K562 (cell line): ENCODE data around the gene TADA2A. TPM values are rescaled to one million over a fixed set of nuclear protein-coding genes. Genes with fewer than 3 reads are reported as not detected.

Source experiments
- ATAC-seq: fragments of 200-7000 bp; cut with Tn5 transposase; 3 replicates; pipeline ENCODE4 v1.9.1; 2020; ENCODE audit warnings: moderate library complexity
- BruUV-seq: library from RNA; stranded (reverse); fragments of 400-500 nt; replicated peaks from 2 replicates; lab custom pipeline; 2021; lab: Mats Ljungman, UMichigan
- CTCF ChIA-PET: fragments of 300-600 bp; formaldehyde crosslinking; extraction: SDS; loops from one replicate; lab custom pipeline; 2021; ENCODE audit warnings: low intra/inter-chr PET ratio; lab: Yijun Ruan, JAX
- POLR2A ChIA-PET: fragments of 300-600, 350-650 bp; sonication (Branson Sonifier 250); formaldehyde crosslinking; extraction: SDS; loops from one replicate; lab custom pipeline; 2021; ENCODE audit warnings: antibody characterized with exemption, inconsistent platforms; lab: Yijun Ruan, JAX
- DNase-seq, 4 experiments: peaks; one replicate each; pipeline versions ENCODE4 v3.0.0 to v3.0.0-alpha.2; 2011 to 2018; ENCODE audit warnings: low spot score in 3 of 4, mixed read lengths in 3 of 4; ENCODE audit errors: extremely low read depth in 1 of 4
- FAIRE-seq: peaks from 2 replicates; lab custom pipeline; 2011; peaks lifted over from hg19 to GRCh38; lab: Jason Lieb, UNC
- H2AFZ ChIP-seq: 2 replicates; pipeline ENCODE4 v1.6.0; 2011; ENCODE audit warnings: low read depth, low read length, control low read depth, inconsistent platforms
- H3K27ac ChIP-seq: fragments of 200-600 bp; 3 replicates; pipeline ENCODE4 v1.8.0; 2011; ENCODE audit warnings: low read depth, mild to moderate bottlenecking, control low read depth, inconsistent platforms, low read length, moderate library complexity, mixed read lengths; ENCODE audit errors: extremely low read depth
- H3K27me3 ChIP-seq, 2 experiments: fragments of 300-600 bp in 1 of 2; 2 replicates in 1 of 2; 3 replicates in 1 of 2; pipeline versions ENCODE4 v1.6.0 to v1.8.0; 2011; ENCODE audit warnings: inconsistent platforms in 2 of 2, low read length in 2 of 2, mild to moderate bottlenecking in 1 of 2, mixed read lengths in 1 of 2, moderate library complexity in 1 of 2; ENCODE audit not compliant: control insufficient read depth in 2 of 2, insufficient read depth in 2 of 2
- H3K36me3 ChIP-seq: fragments of 300-600 bp; 3 replicates; pipeline ENCODE4 v1.8.0; 2011; ENCODE audit warnings: mild to moderate bottlenecking, low read length, inconsistent platforms; ENCODE audit not compliant: control insufficient read depth, insufficient read depth
- H3K4me1 ChIP-seq, 2 experiments: fragments of 200-600 bp in 1 of 2; replicated peaks in 1 of 2; 2 replicates in 1 of 2; 3 replicates in 1 of 2; pipeline versions ENCODE4 v1.5.1 to v1.8.0; 2011; ENCODE audit warnings: inconsistent platforms in 2 of 2, low read length in 2 of 2, mild to moderate bottlenecking in 1 of 2, mixed read lengths in 1 of 2, moderate library complexity in 1 of 2; ENCODE audit not compliant: control insufficient read depth in 2 of 2, insufficient read depth in 2 of 2
- H3K4me2 ChIP-seq: 2 replicates; pipeline ENCODE4 v1.6.1; 2011; ENCODE audit warnings: low read length, control low read depth, inconsistent platforms, mixed read lengths; ENCODE audit not compliant: insufficient read depth
- H3K4me3 ChIP-seq: fragments of 200-600 bp; sonication (generic), shearing (Covaris generic); 2 replicates; pipeline ENCODE4 v1.5.1; 2016; ENCODE audit warnings: control low read depth, inconsistent platforms
- H3K79me2 ChIP-seq: fragments of 200-600 bp; 3 replicates; pipeline ENCODE4 v1.8.0; 2011; ENCODE audit warnings: low read length, inconsistent platforms; ENCODE audit not compliant: control insufficient read depth, insufficient read depth
- H3K9ac ChIP-seq, 2 experiments: 2 replicates each; pipeline versions ENCODE4 v1.6.0 to v1.6.1; 2011; ENCODE audit warnings: low read depth in 2 of 2, low read length in 2 of 2, control low read depth in 1 of 2, inconsistent platforms in 1 of 2, mild to moderate bottlenecking in 1 of 2, mixed read lengths in 1 of 2; ENCODE audit not compliant: insufficient read depth in 1 of 2
- H3K9me1 ChIP-seq: one replicate; pipeline ENCODE4 v1.6.0; 2011; ENCODE audit warnings: inconsistent platforms, mild to moderate bottlenecking, low read length, moderate library complexity; ENCODE audit not compliant: control insufficient read depth, insufficient read depth
- H3K9me3 ChIP-seq: replicated peaks from 2 replicates; pipeline ENCODE4 v1.5.1; 2011; ENCODE audit warnings: low read depth, low read length, inconsistent platforms; ENCODE audit not compliant: control insufficient read depth, insufficient read depth
- H4K20me1 ChIP-seq: replicated peaks from 2 replicates; pipeline ENCODE4 v1.6.1; 2011; ENCODE audit warnings: low read length, inconsistent platforms, mixed read lengths; ENCODE audit not compliant: control insufficient read depth, insufficient read depth
- BRD9 ChIP-seq: fragments of 450-650 bp; IDR thresholded peaks from 2 replicates; pipeline ENCODE4 v1.6.1; 2018; ENCODE audit warnings: low read depth; ENCODE audit not compliant: partially characterized antibody
- CSDE1 ChIP-seq, 2 experiments: fragments of 450-650 bp; IDR thresholded peaks; 2 replicates each; pipeline ENCODE4 v1.6.1; 2016; ENCODE audit warnings: mild to moderate bottlenecking in 1 of 2
- EP300 ChIP-seq: IDR thresholded peaks from 2 replicates; pipeline ENCODE4 v1.6.1; 2012; ENCODE audit warnings: low read length, improper control_type of control experiment
- ETV6 ChIP-seq, 3 experiments: fragments of 150-350 bp in 1 of 3; sonication (generic) in 1 of 3; formaldehyde crosslinking in 1 of 3; IDR thresholded peaks; 2 replicates each; pipeline versions ENCODE4 v1.6.1 to v1.8.0; 2014 to 2022; ENCODE audit warnings: borderline replicate concordance in 2 of 3, low read depth in 2 of 3, antibody characterized with exemption in 1 of 3, low read length in 1 of 3, mild to moderate bottlenecking in 1 of 3, missing genetic modification reagents in 1 of 3
- FUS ChIP-seq: fragments of 200-400 bp; formaldehyde crosslinking; optimal IDR thresholded peaks from 2 replicates; pipeline ENCODE3; 2017; ENCODE audit warnings: low read depth, low read length
- KDM5B ChIP-seq: fragments of 200-600 bp; sonication (generic); IDR thresholded peaks from 2 replicates; pipeline ENCODE4 v1.6.1; 2012; ENCODE audit warnings: low read depth, mild to moderate bottlenecking, moderate library complexity, low read length, control low read depth, inconsistent platforms; ENCODE audit not compliant: insufficient replicate concordance
- LARP7 ChIP-seq: fragments of 450-650 bp; IDR thresholded peaks from 2 replicates; pipeline ENCODE4 v1.6.1; 2016
- SIN3A ChIP-seq, 2 experiments: fragments of 150-350 bp in 1 of 2; IDR thresholded peaks; 2 replicates each; pipeline ENCODE4 v1.6.1; 2011 to 2016; ENCODE audit warnings: borderline replicate concordance in 2 of 2, low read depth in 2 of 2, low read length in 2 of 2, mild to moderate bottlenecking in 2 of 2, moderate library complexity in 2 of 2; ENCODE audit not compliant: control insufficient read depth in 1 of 2
- SMAD3 ChIP-seq: fragments of 450-650 bp; formaldehyde crosslinking; conservative IDR thresholded peaks from 2 replicates; pipeline ENCODE4 v1.4.0; 2020; ENCODE audit warnings: mild to moderate bottlenecking
- TAL1 ChIP-seq: fragments of 450-650 bp; IDR thresholded peaks from 2 replicates; pipeline ENCODE4 v1.6.1; 2016; ENCODE audit warnings: mild to moderate bottlenecking
- TGIF2 ChIP-seq: sonication (generic); formaldehyde crosslinking; IDR thresholded peaks from 2 replicates; pipeline ENCODE4 v1.8.1; 2022; ENCODE audit warnings: mild to moderate bottlenecking, missing genetic modification reagents, moderate library complexity
- ZC3H4 ChIP-seq: sonication (generic); formaldehyde crosslinking; IDR thresholded peaks from 2 replicates; pipeline ENCODE4 v1.9.0; 2021; ENCODE audit warnings: missing genetic modification reagents, borderline replicate concordance
- ZNF444 ChIP-seq: fragments of 250-450 bp; sonication (Bioruptor Pico); IDR thresholded peaks from 2 replicates; pipeline ENCODE4 v1.4.0; 2020; ENCODE audit warnings: mild to moderate bottlenecking, moderate library complexity
- ZNF764 ChIP-seq: fragments of 250-450 bp; sonication (Bioruptor Pico); IDR thresholded peaks from 2 replicates; pipeline ENCODE4 v1.4.0; 2020; ENCODE audit warnings: low read depth, mild to moderate bottlenecking, moderate library complexity
- WGBS: fragments of 100-300 bp; shearing (Covaris generic); methylation state at CpG from one replicate; pipeline ENCODE4 v1.1.6; 2016; ENCODE audit warnings: low coverage, mixed read lengths; ENCODE audit not compliant: insufficient coverage; ENCODE audit errors: missing lambda C conversion rate; 5-methylcytosine and 5-hydroxymethylcytosine counted together
- in situ Hi-C: fragments of 300-500 bp; cut with MboI; formaldehyde crosslinking; loops from 4 replicates; pipeline ENCODE4 v1.15.0; 2018; ENCODE audit warnings: inconsistent platforms, mixed read lengths
- intact Hi-C: fragments of 100-400 bp; cut with micrococcal nuclease; formaldehyde crosslinking; loops from 2 replicates; pipeline ENCODE4 v1.14.2; 2022
- polyA plus RNA-seq, 8 experiments: library from polyadenylated mRNA; depleted of rRNA in 4 of 8; stranded (reverse) in 5 of 8; unstranded in 3 of 8; fragments of >200 nt; fragmentation: Nextera tagmentation in 2 of 8; fragmentation: Illumina TruSeq in 1 of 8; extraction: Ambion mirVana in 2 of 8; extraction: Trizol in 1 of 8; gene quantifications; 2 replicates each; pipeline versions ENCODE4 v1.2.1 to v1.2.3, GENCODE V29; 2011 to 2014; ENCODE audit warnings: inconsistent platforms in 1 of 8, missing spikeins in 1 of 8
- total RNA-seq, 7 experiments: library from RNA; depleted of rRNA in 6 of 7; stranded (reverse); fragments of >200 nt in 6 of 7; fragmentation: Illumina TruSeq in 2 of 7; extraction: Trizol in 2 of 7; gene quantifications; 2 replicates each; pipeline versions ENCODE4 v1.2.1 to v1.2.3, GENCODE V29; 2011 to 2021; ENCODE audit warnings: low replicate concordance in 1 of 7
- TF ChIP-seq, protein P1 (sequence below): fragments of 450-650 bp; formaldehyde crosslinking; IDR thresholded peaks from 2 replicates; pipeline ENCODE4 v1.4.0; 2022; ENCODE audit warnings: mild to moderate bottlenecking, moderate library complexity
- TF ChIP-seq, protein P2 (sequence below): fragments of 450-650 bp; IDR thresholded peaks from 2 replicates; pipeline ENCODE4 v1.6.1; 2014; ENCODE audit warnings: low read depth, mild to moderate bottlenecking, moderate library complexity, borderline replicate concordance
- TF ChIP-seq, protein P3 (sequence below): fragments of 450-650 bp; IDR thresholded peaks from 2 replicates; pipeline ENCODE4 v1.6.1; 2017; ENCODE audit warnings: antibody characterized with exemption
- TF ChIP-seq, protein P4 (sequence below): fragments of 450-650 bp; formaldehyde crosslinking; IDR thresholded peaks from 2 replicates; pipeline ENCODE4 v1.4.0; 2022; ENCODE audit warnings: missing genetic modification characterization

TADA2A gene
- total and polyA plus RNA-seq, 9 of the 15 experiments (the other 6 are each of a cell fraction or from before 2014, with no cell fraction given), result 13.8 to 37.7 (median 25.0) TPM

DNA sequence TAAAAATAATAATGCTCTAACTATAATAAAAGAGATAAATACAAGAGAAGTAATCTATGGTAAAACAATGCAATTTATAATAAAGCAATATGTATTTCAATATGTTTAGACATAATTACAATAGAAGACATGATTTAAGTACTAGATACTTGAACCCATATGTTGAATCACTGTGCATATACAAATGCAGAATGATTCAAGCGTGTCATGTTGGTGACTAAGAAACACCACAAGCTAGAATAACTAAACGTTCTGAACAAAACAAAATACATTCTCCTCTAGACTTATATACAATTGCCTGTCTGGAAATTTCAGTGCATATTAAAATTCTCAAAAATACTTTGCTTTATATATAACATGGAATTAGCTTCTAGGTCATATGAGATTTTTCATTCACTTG, 11.2 kb downstream of the TADA2A start:
- no peak overlapping the region for H3K27ac ChIP-seq
- FAIRE-seq (no peak), ATAC-seq (no peak)
- POLR2A ChIA-PET, result no interaction called here
- BruUV-seq, result no TSS peak
- H3K9ac ChIP-seq, result no peak overlapping the region
- TF ChIP-seq LARP7 (no peak), TAL1 (no peak), ZNF764 (no peak), ZC3H4 (CRISPR knock-in tag) (no peak), CSDE1 (IDR thresholded peaks at IDR 0.05) (no peak), ETV6 (IDR thresholded peaks at IDR 0.05; ENCODE audit: borderline replicate concordance in 1 of 2, low read depth in 2 of 2, low read length in 1 of 2) (no peak), ETV6 (CRISPR knock-in tag; IDR thresholded peaks at IDR 0.05; ENCODE audit: borderline replicate concordance) (no peak), SMAD3 (CRISPR knock-in tag) (no peak), BRD9 (no peak), TGIF2 (CRISPR knock-in tag) (no peak), SIN3A (IDR thresholded peaks at IDR 0.05; ENCODE audit: borderline replicate concordance in 2 of 2, control insufficient read depth in 1 of 2, low read depth in 2 of 2, low read length in 2 of 2) (no peak), FUS (no peak), KDM5B (no peak), ZNF444 (CRISPR knock-in tag) (no peak), EP300 (no peak)
- TF ChIP-seq, protein P1, sequence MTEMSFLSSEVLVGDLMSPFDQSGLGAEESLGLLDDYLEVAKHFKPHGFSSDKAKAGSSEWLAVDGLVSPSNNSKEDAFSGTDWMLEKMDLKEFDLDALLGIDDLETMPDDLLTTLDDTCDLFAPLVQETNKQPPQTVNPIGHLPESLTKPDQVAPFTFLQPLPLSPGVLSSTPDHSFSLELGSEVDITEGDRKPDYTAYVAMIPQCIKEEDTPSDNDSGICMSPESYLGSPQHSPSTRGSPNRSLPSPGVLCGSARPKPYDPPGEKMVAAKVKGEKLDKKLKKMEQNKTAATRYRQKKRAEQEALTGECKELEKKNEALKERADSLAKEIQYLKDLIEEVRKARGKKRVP (CRISPR knock-in tag), result no peak
- TF ChIP-seq, protein P2, sequence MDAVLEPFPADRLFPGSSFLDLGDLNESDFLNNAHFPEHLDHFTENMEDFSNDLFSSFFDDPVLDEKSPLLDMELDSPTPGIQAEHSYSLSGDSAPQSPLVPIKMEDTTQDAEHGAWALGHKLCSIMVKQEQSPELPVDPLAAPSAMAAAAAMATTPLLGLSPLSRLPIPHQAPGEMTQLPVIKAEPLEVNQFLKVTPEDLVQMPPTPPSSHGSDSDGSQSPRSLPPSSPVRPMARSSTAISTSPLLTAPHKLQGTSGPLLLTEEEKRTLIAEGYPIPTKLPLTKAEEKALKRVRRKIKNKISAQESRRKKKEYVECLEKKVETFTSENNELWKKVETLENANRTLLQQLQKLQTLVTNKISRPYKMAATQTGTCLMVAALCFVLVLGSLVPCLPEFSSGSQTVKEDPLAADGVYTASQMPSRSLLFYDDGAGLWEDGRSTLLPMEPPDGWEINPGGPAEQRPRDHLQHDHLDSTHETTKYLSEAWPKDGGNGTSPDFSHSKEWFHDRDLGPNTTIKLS, result no peak
- TF ChIP-seq, protein P3, sequence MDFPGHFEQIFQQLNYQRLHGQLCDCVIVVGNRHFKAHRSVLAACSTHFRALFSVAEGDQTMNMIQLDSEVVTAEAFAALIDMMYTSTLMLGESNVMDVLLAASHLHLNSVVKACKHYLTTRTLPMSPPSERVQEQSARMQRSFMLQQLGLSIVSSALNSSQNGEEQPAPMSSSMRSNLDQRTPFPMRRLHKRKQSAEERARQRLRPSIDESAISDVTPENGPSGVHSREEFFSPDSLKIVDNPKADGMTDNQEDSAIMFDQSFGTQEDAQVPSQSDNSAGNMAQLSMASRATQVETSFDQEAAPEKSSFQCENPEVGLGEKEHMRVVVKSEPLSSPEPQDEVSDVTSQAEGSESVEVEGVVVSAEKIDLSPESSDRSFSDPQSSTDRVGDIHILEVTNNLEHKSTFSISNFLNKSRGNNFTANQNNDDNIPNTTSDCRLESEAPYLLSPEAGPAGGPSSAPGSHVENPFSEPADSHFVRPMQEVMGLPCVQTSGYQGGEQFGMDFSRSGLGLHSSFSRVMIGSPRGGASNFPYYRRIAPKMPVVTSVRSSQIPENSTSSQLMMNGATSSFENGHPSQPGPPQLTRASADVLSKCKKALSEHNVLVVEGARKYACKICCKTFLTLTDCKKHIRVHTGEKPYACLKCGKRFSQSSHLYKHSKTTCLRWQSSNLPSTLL, result no peak
- TF ChIP-seq, protein P4, sequence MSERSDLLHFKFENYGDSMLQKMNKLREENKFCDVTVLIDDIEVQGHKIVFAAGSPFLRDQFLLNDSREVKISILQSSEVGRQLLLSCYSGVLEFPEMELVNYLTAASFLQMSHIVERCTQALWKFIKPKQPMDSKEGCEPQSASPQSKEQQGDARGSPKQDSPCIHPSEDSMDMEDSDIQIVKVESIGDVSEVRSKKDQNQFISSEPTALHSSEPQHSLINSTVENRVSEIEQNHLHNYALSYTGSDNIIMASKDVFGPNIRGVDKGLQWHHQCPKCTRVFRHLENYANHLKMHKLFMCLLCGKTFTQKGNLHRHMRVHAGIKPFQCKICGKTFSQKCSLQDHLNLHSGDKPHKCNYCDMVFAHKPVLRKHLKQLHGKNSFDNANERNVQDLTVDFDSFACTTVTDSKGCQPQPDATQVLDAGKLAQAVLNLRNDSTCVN (CRISPR knock-in tag), result no peak
- TF ChIP-seq, all 486 proteins: peak for 0
- intact Hi-C loops (no loop called here), in situ Hi-C loops (no loop called here)
- Histone ChIP-seq H3K4me2 (no peak overlapping the region), H3K4me3 (no peak overlapping the region), H2AFZ (no peak overlapping the region), H3K79me2 (no peaks in the 10 kb centered on the region), H3K36me3 (peaks cover 55% of the 10 kb centered on the region; the same call in 2 of the 3 replicates), H3K4me1 (no peaks in the 10 kb centered on the region; a peak in 1 of 5 replicates), H4K20me1 (no peaks in the 10 kb centered on the region), H3K9me1 (no peaks in the 10 kb centered on the region), H3K27me3 (no peaks in the 10 kb centered on the region), H3K9me3 (no peaks in the 10 kb centered on the region)
- no peak for DNase-seq
- CTCF ChIA-PET, result no interaction called here
- 64% methylated on average over 2 of the region's 2 CpGs for WGBS
